Fibroblast of skin of left quadriceps (primary cell): ENCODE data around the gene WNT11.
A peak's percentile ranks its signal among the peaks of the same experiment; 100 is the strongest.

Source experiments
- DNase-seq, 2 experiments: peaks; one replicate each; pipeline ENCODE4 v3.0.0-alpha.2; 2013; ENCODE audit warnings: low read depth in 2 of 2

The WNT11 gene

DNA sequence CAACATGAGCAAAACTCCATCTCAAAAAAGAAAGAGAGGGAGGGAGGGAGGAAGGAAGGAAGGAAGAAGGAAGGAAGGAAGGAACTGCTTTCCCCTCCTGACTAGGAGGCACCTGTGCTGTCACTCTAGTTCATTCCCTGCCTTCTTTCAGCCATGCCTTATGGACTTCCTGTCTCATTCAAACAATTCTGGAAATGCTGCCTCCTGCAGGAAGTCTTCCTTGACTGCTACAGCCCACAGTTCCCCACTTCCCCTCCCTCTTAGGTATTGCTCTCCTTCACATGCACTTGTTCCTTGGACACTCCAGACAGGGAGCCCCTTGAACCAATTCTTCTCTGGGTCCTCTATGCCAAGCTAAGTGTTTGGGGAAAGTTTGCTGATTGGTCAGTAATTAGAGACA is 31.6 kb upstream of the WNT11 start:
- DNase-seq: no peak

DNA sequence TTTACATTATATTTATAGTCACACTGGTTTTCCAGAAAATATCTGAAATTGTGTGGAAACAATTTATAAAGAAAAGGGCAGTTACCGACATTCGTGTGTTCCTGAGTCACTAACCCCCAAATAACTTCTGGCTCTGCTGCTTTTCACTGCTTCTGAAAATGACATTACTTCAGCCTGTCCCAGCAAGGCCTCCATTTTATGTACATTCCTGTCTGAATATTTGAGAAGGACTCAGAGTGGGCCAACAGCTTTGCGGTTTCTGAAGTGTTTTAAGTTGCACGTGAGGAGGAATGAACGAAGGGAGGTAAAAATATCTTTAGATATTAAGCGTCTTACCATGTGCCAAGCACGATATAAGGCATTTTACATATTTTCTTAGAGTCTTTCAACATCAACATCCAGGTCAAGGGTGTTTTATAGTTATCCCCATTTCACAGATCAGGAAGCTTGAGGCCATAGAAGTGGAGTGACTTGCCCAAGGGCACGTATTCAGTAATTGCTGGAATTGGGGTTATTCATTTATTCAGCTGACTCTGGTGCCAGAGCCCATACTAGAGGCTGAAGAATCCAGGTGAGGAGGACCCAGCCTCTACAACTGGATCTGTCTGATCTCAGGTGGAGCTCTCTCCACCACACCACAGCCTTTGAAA is 30.8 kb upstream of the WNT11 start:
- DNase-seq: no peak

DNA sequence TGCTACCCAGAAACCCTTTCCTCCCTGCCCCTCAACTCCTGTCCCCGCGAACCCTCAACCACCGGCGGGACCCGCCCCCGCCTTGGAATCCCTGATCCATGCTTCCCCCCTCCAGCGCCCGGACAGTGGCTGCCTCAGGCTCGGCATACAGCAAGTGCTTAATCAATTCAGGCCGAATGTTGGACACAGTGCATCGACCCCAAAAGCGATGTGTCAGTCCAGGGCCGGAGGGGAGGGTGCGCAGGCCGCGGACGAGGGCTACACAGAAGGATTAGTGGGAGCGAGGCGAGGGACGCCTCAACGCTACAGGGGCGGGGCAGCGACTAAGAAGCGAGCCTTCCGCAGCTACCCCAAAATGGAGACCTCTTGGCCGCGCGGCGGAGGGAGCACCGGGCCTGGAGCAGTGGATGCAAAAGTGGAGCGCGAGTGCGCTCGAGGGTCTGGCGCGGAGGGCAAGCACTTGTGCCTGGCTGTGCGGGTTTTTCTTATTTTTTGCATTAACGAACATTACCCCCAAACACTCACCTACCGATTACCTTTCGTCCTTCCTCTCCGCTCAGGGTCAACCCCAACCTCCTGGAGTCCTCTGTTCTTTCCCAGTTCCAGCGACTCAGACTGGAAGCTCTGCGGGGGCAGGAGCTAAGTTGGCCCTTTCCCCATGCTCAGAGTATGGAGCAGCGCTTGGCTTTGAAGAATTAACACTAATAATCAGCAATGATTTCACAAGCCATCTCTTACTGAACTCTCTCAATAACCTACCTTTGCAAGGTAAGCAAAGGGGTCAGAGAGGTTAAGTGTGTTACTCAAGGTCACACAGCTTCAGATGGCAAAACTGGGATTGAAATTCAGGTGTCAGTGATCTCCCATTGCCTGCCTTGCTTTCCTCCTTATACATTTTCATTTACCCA is 30.0 kb upstream of the WNT11 start:
- DNase-seq: peak in 1 of 2 experiments; percentile 35

DNA sequence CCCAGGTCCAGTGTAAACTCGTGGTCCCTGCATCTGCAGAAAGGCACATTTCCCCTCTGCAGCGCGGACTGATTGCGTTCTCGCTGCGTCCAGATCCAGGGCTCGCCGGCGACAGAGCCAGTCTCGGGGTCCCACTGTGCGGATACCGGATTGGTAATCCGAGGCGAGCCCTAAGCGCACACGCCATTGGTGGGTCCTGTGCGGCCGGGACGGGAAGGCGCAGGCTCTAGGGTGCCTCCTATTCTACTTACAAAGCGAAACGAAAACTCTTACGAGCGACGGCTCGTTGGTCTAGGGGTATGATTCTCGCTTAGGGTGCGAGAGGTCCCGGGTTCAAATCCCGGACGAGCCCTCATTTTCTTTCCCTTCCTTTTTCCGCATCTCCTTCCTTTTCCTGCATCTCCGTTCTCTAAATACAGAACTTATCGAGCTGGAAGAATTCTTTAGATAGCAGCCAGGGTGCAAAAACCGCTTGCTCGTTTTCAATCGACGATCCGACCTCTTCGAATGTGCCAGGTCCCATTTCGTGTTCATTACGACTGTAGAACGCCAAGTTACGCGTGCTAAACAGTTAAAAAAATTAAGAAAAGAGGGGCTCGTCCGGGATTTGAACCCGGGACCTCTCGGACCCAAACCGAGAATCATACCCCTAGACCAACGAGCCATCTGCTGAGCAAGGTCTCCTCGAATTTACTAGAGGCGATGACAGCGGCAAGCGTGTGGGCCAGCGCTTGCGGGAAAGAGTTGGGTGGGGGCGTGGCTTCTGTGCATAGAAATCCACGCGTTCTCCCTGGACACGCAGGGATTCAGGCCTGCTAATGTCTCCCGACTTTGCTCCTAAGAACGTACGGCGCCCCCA is 29.2 kb upstream of the WNT11 start:
- peak; percentile 84 to 87 for DNase-seq

GRCh38 chr11:76234416-76235232 is 28.3 kb upstream of the WNT11 start:
- DNase-seq: no peak

DNA sequence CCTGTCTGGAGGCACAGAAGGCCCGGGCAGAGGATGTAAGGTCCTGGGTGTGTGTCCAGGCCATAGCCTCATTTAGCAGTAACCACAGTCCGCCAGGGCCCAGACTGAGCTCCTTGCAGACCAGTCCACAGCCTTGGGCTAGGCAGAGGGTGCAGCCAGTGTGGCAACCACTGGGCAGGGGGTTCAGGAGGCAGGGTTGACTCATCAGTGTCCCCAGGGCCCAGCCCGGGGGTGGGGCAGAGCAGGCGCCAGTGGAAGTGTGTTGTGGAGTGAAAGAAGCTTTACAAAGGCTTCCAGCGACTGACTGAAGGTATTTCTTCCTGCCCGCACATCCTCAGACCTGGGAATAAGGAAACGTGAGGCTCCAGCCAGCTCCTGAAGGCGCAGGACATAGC is 27.7 kb upstream of the WNT11 start:
- DNase-seq: no peak

GRCh38 chr11:76233196-76233921 is 27.1 kb upstream of the WNT11 start:
- no peak for DNase-seq

DNA sequence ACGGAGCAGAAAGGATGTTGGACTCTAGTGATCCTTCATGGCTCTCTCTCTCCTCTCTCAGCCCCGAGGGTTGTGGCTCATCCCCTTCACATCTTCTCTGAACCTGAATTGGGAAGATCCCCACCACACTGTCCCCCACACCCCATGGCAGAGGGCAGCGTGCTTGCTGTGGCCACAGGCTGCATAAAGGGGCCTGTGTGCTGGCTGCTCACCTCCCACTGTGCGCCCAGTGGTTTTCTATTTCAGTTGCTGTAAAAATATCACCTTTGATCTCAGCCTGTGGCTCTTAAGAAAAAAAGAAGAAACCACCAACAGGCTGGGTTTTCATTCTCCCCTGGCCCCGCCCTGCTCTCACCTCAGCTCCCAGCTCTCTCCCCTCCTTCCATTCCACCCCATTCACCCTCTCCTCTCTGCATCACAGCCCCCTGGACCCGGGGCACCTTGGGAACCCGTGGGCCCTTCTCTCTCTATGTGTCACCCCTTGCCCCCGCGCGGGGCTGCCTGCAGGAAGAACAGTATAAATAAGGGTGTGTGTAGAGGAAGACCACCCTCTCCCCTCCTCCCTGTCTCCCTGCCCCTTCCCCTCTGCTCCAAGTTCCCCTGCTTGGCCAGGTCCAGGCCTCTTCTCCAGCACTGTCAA is 25.8 kb upstream of the WNT11 start:
- no peak for DNase-seq

DNA sequence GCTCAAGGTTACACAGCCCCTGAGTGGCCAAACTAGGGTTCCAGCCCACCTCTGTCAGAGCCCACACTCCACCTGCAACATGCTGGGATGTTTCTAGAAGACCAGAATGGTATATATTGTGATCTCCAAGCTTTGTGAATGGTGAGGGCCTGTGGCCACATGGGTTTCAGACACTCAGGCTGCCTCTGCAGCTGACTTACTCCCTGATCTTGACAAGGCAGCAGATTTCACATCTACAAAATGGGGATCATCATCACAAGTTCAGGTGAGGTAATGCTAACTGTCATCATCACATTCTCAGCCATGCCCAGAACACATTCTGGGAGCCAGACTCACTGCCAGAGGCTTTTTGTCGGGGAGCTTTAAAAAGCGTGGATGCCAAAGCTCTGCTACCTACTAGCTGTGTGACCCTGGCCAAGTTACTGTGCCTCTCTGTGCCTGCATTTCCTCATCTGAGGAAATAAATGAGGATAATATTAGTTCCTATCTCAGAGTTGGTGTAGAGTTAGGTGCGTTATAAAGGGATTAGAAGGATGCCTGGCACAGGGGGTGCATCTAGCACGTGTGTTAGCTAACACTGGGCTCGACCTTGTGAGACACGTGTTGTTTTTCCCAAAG is 24.9 kb upstream of the WNT11 start:
- no peak for DNase-seq

DNA sequence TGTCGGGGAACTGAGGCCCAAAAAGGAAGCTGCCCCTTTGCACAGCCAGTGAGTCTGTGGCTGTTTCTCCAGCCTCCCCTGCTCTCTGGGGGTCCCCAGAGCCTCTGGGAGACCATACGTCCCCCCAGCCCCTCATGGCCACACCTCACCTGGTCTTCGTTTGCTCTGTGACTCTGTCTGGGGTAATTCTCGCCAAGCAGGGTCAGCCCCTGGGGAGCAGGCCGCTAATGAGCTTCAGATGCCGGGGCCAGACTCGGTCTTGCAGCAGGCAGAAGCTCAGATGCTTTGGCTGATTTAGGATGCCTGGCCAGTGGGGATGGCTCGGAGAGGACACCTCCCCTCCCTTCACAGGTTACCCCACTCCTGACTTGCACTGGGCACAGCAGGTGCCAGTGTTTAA is 24.1 kb upstream of the WNT11 start:
- no peak for DNase-seq

- DNase-seq: no peak
Measured at GRCh38 chr11:76229690-76230240, 23.5 kb upstream of the WNT11 start.

DNA sequence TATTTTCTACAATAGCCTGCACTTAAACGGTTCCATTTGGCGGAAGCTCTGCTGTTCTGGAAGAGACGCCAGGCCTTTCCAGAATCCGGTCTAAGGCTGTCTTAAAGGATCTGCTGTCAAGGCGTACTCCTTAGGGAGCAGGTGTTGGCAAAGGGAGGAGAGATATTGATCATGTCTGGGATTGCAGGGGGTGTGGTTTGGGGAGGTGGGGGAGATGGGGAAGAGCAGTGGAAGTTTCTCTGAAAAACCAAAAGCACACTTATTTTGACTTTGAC is 22.5 kb upstream of the WNT11 start:
- DNase-seq: no peak

DNA sequence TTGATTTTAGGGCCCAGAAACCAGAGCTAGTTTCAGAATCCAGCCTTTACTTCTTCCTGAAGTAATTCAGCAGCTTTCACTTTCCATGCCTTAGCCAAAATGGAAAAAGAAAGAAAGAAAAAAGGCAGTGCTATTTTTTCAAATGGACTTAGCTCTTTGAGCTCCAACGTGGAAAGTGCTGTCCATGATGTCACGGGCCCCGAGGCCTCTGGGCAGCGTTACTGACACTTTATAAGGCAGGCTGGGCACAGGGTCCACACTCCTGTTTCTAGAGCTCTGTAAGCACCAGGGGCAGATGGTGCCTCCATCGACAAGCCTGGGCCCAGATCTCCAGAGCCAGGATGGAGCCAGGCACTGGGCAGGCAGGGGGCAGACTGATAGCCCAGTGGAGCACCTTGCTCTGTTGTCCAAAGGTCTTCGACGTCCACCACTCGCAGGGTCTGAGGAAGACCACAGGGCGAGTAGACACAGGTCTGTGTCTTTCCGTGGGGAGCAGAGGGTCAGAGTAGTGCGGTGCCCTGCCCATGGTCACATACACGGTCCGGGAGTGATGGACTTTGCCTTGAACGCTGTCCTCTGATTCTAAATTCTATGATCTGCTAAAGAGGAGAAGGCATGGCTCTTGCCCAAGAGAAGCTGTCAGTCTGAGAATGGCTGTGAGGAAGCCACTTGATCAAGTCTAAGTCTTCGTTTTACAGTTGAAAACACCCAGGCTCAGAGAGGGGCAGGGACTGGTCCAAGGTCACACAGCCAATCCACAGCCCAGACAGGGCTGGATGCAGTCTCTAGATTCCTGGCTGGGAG is 22.0 kb upstream of the WNT11 start:
- no peak for DNase-seq

DNA sequence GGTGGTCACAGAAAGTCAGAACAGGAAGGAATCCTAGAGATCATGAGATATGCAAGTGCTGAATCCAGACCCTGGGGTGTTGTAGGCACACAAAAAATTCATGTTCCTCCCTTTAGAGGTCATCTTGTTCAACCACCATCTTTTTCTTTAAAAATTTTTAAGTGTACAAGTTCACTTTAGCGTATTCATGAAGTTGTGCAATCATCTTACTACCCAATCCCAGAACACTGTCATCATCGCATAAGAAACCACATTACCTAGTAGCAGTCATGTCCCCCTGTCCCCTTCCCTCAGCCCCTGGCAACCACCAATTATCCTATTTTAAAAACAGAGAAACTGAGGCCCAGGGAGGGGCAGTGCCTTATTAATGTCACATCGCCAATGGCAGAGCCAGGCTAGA is 20.3 kb upstream of the WNT11 start:
- no peak for DNase-seq

DNA sequence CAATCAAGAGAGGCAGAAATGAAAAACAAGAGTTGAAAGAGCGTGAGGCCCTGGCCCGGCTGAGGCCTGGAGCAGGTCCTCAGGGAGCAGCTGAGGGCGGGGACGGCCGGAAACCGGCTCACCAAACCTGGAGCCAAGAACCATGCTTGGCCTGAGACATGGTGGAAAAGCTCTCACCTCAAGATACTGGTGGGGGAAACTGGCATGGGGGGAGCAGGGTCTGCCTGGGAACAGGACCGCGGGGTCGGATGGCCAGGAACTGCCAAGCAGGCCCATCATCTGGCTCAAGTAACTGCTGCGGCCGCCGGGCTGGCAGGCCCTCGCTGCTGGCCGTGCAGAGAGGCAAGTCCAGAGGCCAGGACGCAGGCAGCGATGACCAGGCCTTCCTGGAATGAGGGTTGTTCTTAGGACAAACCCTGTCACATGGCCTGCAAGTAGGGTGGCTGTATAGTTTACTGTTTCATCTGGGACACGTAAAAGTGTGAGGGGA is 18.9 kb upstream of the WNT11 start:
- no peak for DNase-seq

- DNase-seq: no peak
Measured at GRCh38 chr11:76224461-76225121, 18.3 kb upstream of the WNT11 start.

GRCh38 chr11:76221365-76221764 is 15.1 kb upstream of the WNT11 start:
- DNase-seq: no peak

DNA sequence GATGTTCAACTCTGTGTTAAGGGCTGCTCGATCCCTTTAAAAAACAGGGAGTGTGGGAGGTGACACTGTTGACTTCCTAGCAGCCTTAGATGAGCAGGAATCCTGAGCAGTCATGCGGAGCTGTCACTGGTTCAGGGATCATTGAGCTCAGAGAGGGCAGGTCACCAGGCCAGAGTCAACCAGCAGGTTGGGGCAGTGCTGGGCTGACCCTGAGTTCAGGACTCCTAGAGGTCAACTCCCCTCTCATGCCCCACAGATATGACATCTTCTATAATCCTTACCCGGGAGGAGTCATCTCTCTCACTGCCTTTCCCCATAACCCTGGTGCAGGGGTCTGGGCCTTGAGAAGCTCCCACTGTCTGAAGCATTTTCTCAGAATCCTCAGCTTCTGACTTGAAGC is 12.9 kb upstream of the WNT11 start:
- no peak for DNase-seq
